GM04504 (cell line): Measurements from ENCODE around the gene EN1.

ENCODE experiments used
- DNase-seq: peaks from one replicate; pipeline ENCODE4 v3.0.0-alpha.2; 2012; ENCODE audit warnings: low read depth

EN1 gene

DNA sequence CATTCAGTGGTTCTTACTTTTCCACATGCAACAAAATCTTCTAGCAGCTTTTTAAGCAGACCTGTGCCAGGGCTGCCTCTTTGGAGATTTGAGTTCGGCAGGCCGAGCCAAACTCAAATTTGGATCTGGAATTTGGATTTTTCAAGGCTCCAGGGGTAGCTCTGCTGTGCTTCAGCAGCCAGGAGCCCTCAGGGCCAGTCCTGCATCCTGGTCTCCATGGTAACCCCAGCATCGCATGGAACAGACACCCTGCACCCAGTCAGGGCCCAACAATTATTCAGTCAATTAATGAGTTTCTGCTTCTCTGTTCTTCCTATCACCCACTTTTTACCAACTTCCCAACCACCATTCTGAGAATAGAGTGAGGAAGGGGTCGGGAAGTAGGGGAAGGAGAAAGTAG is 30.0 kb downstream of the EN1 start:
- no peak for DNase-seq

GRCh38 chr2:118816669-118817068 is 30.8 kb downstream of the EN1 start:
- no peak for DNase-seq

DNA sequence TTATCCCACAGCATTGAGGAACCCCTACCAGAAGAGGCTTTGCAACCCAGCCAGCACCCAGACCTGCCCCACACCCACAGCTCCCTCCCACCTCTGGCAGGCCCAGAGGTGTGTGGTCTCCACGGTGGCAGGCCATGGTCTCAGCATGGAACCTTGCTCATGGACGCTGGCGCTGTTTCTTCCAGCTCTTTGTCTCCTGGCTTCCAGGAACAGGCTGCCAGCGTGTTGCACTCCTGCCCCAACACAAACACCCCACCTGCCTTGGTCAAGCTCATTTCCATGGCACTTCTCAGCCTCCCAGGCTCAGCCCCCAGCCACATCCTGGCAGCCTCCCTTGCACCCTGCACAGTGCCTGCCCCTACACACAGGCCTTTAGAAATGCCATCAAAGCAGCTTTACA is 31.7 kb downstream of the EN1 start:
- DNase-seq, result no peak

- no peak for DNase-seq
Observed at GRCh38 chr2:118815314-118815713, 32.1 kb downstream of the EN1 start.

DNA sequence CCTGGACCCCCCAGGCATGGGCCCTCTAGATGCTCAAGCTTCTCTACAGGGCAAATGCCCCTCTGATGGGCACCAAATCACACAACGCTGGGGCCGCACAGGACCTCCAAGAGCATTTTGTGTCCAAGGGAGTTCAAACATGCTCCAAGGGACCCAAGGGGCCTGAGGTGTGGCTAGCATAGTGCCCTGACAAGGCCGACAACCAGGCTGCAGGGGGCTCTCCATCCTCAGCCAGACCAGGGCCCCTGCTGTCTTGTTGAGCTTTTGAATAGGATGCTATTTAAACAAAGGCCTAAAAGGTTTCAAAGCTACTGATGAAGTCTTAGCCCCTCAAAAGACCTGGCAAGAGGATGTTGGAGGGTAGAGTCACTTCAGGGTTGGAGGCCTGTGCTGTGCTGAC is 33.1 kb downstream of the EN1 start:
- no peak for DNase-seq

GRCh38 chr2:118813601-118814339 is 33.7 kb downstream of the EN1 start:
- DNase-seq, result no peak

DNA sequence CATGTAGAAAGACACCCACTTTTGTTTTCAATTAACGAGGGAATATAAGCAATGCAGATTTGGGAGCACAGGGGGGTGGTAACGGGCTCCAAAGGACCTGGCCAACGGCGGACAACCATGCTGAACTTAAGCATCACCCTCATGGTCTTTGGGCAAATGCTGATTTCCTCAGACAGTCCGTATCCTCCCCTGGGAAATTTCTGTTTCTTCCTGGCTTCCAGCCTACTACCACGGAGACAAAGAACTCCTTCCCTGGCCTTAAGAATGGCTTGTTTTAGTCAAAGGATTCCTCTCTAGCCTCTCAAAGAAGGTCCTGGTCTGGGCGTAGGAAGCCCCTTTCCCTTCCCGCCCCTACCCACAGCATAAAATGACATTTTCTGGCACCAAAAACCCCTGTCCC is 34.3 kb downstream of the EN1 start:
- no peak for DNase-seq

DNA sequence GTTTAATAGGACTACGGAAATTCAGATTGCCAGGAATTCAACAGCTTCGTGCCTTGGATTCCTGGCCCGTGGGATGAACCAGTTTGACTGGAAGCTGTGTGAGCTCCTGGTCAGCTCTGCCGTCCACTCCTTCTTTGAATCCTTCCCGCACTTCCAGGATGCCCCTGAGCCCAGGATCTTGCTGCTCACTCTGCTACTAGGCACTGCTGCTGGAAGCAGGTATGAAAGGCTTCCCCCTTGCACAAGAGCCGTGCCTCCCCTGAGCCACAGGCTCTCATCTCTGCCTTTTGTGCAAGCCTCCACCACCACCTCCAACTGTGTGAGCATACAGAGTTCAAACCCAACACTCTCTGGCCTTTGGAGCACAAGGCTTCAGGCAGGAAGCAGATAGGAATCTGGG is 34.9 kb downstream of the EN1 start:
- DNase-seq, result no peak

- DNase-seq, result no peak
Observed at GRCh38 chr2:118811514-118812115, 35.8 kb downstream of the EN1 start.

DNA sequence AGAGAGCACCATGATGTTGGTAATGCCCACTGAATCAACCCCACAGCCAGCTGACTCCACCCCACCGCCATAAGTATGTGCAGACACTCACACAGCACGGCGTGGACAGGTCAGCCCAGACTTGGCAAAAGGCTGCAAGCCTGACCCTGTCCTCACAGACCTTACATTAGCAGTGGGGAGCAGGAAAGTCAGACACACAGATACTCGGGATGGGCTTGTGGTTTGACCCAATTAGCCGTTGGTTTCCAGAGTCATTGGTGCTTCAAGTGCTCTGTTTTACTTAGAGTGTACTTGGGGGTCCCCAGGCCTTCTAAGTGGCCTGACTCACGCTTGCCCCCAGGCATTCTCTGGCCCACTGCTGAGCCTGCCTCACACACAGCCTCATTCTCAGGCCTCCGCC is 36.7 kb downstream of the EN1 start:
- no peak for DNase-seq

- no peak for DNase-seq
Observed at GRCh38 chr2:118808429-118808809, 39.0 kb downstream of the EN1 start.

GRCh38 chr2:118807668-118808428 is 39.6 kb downstream of the EN1 start:
- DNase-seq, result no peak

- no peak for DNase-seq
Observed at GRCh38 chr2:118806797-118807667, 40.4 kb downstream of the EN1 start.

DNA sequence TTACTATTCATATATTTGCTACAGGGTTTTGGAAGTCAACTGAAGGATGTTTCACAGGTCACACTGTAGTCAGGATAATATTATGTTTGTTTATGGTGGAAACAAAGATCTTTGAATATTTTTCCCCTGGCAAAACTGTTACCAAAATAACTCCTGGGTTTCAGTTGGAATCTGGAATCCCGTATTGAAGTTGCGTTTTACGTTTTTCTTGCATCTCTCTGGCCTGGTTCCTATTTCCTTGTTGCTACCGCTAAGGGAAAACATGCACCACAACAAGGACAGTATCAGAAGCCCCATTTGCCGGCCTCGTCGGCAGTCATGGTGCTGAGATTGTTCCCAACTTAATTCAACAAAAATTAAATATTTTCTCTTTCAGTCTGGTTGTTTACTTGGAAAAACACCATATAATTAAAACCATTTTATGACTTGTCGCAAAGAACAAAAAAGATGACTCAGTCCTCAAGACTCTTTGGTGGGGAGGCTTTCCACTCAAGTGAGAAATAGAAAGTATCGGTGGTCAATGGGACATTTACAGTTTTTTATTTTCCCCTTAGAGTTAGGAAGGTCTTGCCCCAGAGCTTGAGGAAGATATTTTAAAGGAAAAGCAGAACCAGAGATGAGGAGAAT is 42.3 kb downstream of the EN1 start:
- peak; percentile 54 for DNase-seq

DNA sequence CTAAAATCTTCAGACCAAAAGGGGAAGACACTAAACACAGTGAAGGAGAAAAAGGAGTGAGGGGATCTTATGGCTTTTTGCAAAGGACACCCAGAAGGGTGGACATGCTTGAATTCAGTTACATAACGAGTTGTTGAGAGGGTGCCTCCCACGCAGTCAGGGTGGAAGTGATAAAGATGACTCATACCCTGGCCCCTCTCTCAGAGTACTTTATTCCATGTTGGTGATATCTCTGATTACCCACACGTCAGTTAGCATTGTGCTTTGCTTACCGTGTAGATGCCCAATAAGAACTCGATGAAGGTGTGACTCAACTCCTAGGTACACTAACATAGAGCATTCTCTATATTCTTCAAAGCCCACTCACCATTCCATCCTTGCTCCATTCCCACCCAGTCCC is 44.4 kb downstream of the EN1 start:
- DNase-seq, result no peak

GRCh38 chr2:118801151-118801550 is 46.3 kb downstream of the EN1 start:
- DNase-seq, result no peak

GRCh38 chr2:118800736-118801135 is 46.7 kb downstream of the EN1 start:
- DNase-seq, result no peak

- DNase-seq, result no peak
Observed at GRCh38 chr2:118794546-118794945, 52.9 kb downstream of the EN1 start.
